T-cell (primary cell): ENCODE data around the gene GSTA3. TPM values are rescaled to one million over a fixed set of nuclear protein-coding genes. Genes with fewer than 3 reads are reported as not detected.
"Not testable (repeated sequence)": the region's sequence is repeated elsewhere in the genome, so short reads cannot be mapped to it uniquely, and the experiment has no call there.

Experiments
- ATAC-seq, 4 experiments: fragments of 200-7000 bp in 3 of 4; fragments of 150-1000 bp in 1 of 4; cut with Tn5 transposase; replicated peaks in 1 of 4; 1 replicate in 3 of 4; 2 replicates in 1 of 4; pipeline ENCODE4 v1.10.0; 2021; ENCODE audit warnings: moderate library complexity in 3 of 4, mild to moderate bottlenecking in 2 of 4, moderate number of reproducible peaks in 1 of 4
- CTCF ChIA-PET, 2 donors: fragments of 300-600 bp; sonication (Branson Sonifier 250); formaldehyde crosslinking; loops; one replicate each; lab custom pipeline; 2022; ENCODE audit warnings: antibody characterized with exemption in 2 of 2; lab: Charles Lee
- POLR2A ChIA-PET, 2 donors: fragments of 300-600 bp; sonication (Branson Sonifier 250); formaldehyde crosslinking; loops; one replicate each; lab custom pipeline; 2022; ENCODE audit warnings: antibody characterized with exemption in 2 of 2; lab: Charles Lee
- DNase-seq, 35 experiments: peaks; one replicate each; pipeline versions ENCODE4 v3.0.0 to v3.0.0-alpha.2; 2013 to 2023
- H3K27ac ChIP-seq: one replicate; pipeline ENCODE4 v1.5.1; 2013; ENCODE audit warnings: low read length
- H3K27me3 ChIP-seq, 2 experiments: replicated peaks in 1 of 2; 1 replicate in 1 of 2; 2 replicates in 1 of 2; pipeline versions ENCODE4 v1.6.1 to v1.7.0; 2013; ENCODE audit warnings: low read length in 1 of 2, mixed read lengths in 1 of 2; ENCODE audit not compliant: control insufficient read depth in 2 of 2, insufficient read depth in 2 of 2; ENCODE audit errors: extremely low read depth in 1 of 2
- H3K36me3 ChIP-seq, 2 donors: 1 replicate in 1 of 2; 2 replicates in 1 of 2; pipeline versions ENCODE4 v1.6.1 to v1.7.0; 2013; ENCODE audit warnings: low read length in 1 of 2; ENCODE audit not compliant: control insufficient read depth in 2 of 2, insufficient read depth in 1 of 2; ENCODE audit errors: extremely low read depth in 1 of 2
- H3K4me1 ChIP-seq, 2 experiments: 1 replicate in 1 of 2; 2 replicates in 1 of 2; pipeline versions ENCODE4 v1.6.1 to v1.7.0; 2013; ENCODE audit warnings: low read length in 2 of 2, mixed read lengths in 1 of 2; ENCODE audit not compliant: insufficient read depth in 2 of 2, control insufficient read depth in 1 of 2; ENCODE audit errors: extremely low read depth in 1 of 2
- H3K4me3 ChIP-seq, 2 donors: 1 replicate in 1 of 2; 2 replicates in 1 of 2; pipeline versions ENCODE4 v1.5.1 to v1.7.0; 2013; ENCODE audit warnings: mild to moderate bottlenecking in 2 of 2, low read length in 1 of 2, moderate library complexity in 1 of 2; ENCODE audit not compliant: control insufficient read depth in 1 of 2; ENCODE audit errors: extremely low read depth in 1 of 2
- H3K9me3 ChIP-seq: 2 replicates; pipeline ENCODE4 v1.7.0; 2013
- H3K27ac Mint-ChIP-seq, 2 donors: one replicate each; pipeline ENCODE4 v1.8.0; 2020 to 2021; ENCODE audit warnings: mild to moderate bottlenecking in 2 of 2, mixed read lengths in 2 of 2
- H3K27me3 Mint-ChIP-seq, 2 donors: one replicate each; pipeline ENCODE4 v1.8.0; 2021 to 2022; ENCODE audit warnings: mixed read lengths in 2 of 2
- H3K36me3 Mint-ChIP-seq: one replicate; pipeline ENCODE4 v1.8.0; 2021; ENCODE audit warnings: mixed read lengths
- H3K4me1 Mint-ChIP-seq, 3 donors: one replicate each; pipeline ENCODE4 v1.8.0; 2020 to 2022; ENCODE audit warnings: mixed read lengths in 3 of 3, mild to moderate bottlenecking in 1 of 3
- H3K4me3 Mint-ChIP-seq, 3 donors: one replicate each; pipeline ENCODE4 v1.8.0; 2020 to 2022; ENCODE audit warnings: mild to moderate bottlenecking in 3 of 3, mixed read lengths in 3 of 3, moderate library complexity in 3 of 3
- H3K9me3 Mint-ChIP-seq, 3 donors: one replicate each; pipeline ENCODE4 v1.8.0; 2020 to 2022; ENCODE audit warnings: mixed read lengths in 3 of 3
- WGBS: methylation state at CpG from one replicate; pipeline ENCODE4 v1.1.5; 2013; ENCODE audit warnings: missing lambda C conversion rate; ENCODE audit not compliant: insufficient coverage; 5-methylcytosine and 5-hydroxymethylcytosine counted together
- total RNA-seq, 35 experiments: library from RNA in 6 of 35; stranded (reverse) in 6 of 35; fragments of 120-200 nt in 1 of 35; gene quantifications; one replicate each; pipeline versions ENCODE4 v1.2.1 to v1.2.4 and lab custom pipeline; 2013 to 2026

The GSTA3 gene
- total RNA-seq, 5 donors from 2014 or later (not counting 1 experiment from before 2014, with no cell fraction given): not detected

DNA sequence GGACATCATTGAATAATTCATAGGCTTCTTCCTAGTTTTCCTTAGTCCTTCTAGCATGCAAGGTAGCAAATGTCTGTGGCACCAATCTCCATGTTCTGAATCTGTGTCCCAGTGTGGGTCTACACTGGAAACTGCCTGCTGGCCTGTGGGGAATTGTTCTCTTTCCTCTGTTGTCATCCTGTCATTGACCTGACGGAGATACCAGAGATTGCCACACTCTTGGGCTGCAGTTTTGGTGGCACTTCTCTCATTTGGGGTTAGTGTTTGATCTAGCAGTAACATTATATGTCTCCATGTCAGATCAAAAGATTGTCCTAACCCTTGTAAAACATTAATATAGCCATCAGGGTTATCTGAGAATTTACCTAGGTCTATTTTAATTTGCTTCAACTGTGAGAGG, 9.3 kb upstream of the GSTA3 start:
- H3K4me1 ChIP-seq, H3K27ac ChIP-seq, H3K4me1 Mint-ChIP-seq, H3K4me3 Mint-ChIP-seq, H3K9me3 Mint-ChIP-seq, H3K36me3 ChIP-seq, H3K36me3 Mint-ChIP-seq, H3K27me3 ChIP-seq, POLR2A ChIA-PET, H3K9me3 ChIP-seq, DNase-seq, ATAC-seq, H3K27ac Mint-ChIP-seq, H3K4me3 ChIP-seq, CTCF ChIA-PET: not testable (repeated sequence)
- peaks cover 7 to 11% of the 10 kb centered on the region in 2 donors for H3K27me3 Mint-ChIP-seq
- no CpG with 5 or more reads among the region's 1 CpG for WGBS

DNA sequence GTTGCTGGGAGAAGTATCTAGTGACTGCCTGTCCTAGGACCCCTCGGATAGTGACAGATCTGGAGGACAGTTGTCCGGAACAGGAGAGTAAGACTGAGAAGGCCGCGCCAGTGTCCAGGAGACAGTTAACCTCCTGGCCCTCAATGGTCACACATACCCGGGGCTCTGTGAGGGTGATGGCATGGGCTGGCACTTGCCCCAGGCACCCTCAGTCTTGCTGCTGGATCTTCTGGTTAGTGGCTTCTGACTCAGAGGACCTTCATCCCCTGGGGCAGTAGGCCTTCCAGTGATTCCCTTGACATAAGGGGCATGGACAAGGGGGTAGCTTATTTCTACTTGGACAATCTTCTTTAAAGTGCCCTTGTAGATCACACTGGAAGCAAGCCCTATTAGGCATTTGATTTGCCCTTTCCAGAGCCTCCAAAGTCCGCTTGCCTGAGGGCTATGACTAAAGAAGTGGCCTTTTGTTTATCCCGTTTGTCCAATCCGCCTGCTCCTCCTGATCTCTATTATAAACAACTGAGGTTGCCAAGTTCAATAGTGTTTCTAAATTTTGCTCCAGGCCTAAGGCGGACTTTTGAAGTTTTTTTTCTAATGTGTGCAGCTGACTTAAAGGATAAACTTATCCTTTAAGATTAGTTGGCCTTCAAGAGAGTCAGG, 8.7 kb upstream of the GSTA3 start:
- whole genome bisulfite sequencing: 90% methylated on average over 5 of the region's 9 CpGs
- H3K27ac ChIP-seq, POLR2A ChIA-PET: not testable (repeated sequence)

DNA sequence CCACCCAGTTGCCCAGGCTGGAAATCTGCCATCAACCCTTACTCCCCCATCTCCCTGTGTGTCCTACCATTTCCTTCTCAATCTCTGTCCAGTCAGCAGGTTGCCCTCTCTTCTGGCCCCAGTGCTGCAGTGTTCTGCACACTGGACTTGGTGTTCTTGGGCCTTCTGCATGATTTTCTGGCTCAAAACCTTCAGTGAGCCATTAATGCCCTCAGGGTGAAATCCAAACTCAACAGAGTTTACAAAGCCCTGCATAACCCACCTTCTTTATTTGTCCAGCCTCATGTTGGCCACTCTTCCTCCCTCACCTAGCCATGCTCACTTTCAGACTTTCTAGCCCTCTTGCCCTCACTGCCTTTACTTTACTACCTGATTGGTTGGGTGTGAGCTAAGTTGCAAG, 5.0 kb upstream of the GSTA3 start:
- DNase-seq: no peak
- Histone ChIP-seq H3K36me3 (no peaks in the 10 kb centered on the region), H3K4me1 (no peaks in the 10 kb centered on the region), H3K4me3 (no peak overlapping the region), H3K9me3 (no peaks in the 10 kb centered on the region), H3K27me3 (peaks cover 0 to 8% of the 10 kb centered on the region in 2 experiments), H3K27ac (no peak overlapping the region)
- Mint-ChIP-seq H3K27ac (no peak overlapping the region), H3K4me1 (no peaks in the 10 kb centered on the region), H3K36me3 (no peaks in the 10 kb centered on the region), H3K9me3 (peaks cover 0 to 8% (median 0%) of the 10 kb centered on the region in 3 donors), H3K27me3 (peaks cover 0 to 11% of the 10 kb centered on the region in 2 donors), H3K4me3 (no peak overlapping the region)
- ATAC-seq: no peak
- CTCF ChIA-PET: interaction anchor here in 1 of 2 donors (0.6 kb wide), 1 partner anchor 42 kb away, joined by 3 read pairs; no protein-coding TSS in a partner anchor
- POLR2A ChIA-PET: no interaction called here

More for the DNA sequence above, 8.7 kb upstream of the GSTA3 start:
- H3K4me3 ChIP-seq, H3K4me1 ChIP-seq, H3K4me3 Mint-ChIP-seq, H3K27me3 ChIP-seq, H3K36me3 Mint-ChIP-seq, H3K4me1 Mint-ChIP-seq, H3K9me3 Mint-ChIP-seq, CTCF ChIA-PET, ATAC-seq, DNase-seq, H3K36me3 ChIP-seq, H3K9me3 ChIP-seq, H3K27ac Mint-ChIP-seq: not testable (repeated sequence)
- peaks cover 7 to 11% of the 10 kb centered on the region in 2 donors for H3K27me3 Mint-ChIP-seq

DNA sequence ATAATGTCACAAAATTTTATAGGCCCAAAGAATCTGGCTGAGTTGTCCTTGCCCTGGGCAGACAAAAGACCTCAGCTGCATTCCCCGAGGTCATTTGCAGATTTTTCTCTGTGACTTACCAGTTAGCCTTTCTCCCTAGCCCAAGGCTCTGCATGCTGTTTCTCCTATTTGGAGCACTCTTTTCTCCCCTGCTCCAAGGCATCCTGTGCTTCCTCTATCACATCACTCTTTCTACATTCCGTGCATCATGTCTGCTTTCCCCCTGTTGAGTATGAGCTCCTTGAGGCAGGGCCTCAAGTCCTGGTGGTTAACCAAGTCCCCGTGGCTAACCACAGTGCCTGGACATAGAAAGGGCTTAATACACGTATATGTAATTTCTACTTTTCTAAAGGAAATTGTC, 593 bp upstream of the GSTA3 start:
- H3K4me1 Mint-ChIP-seq: no peaks in the 10 kb centered on the region
- no peak overlapping the region for H3K27ac Mint-ChIP-seq
- Histone ChIP-seq H3K9me3 (peaks cover 2% of the 10 kb centered on the region), H3K4me3 (no peak overlapping the region), H3K27me3 (peaks cover 0 to 8% of the 10 kb centered on the region in 2 experiments), H3K4me1 (no peaks in the 10 kb centered on the region), H3K36me3 (no peaks in the 10 kb centered on the region), H3K27ac (no peak overlapping the region)
- peaks cover 0 to 5% (median 3%) of the 10 kb centered on the region in 3 donors for H3K9me3 Mint-ChIP-seq
- DNase-seq (no peak), ATAC-seq (no peak)
- WGBS: 89% methylated on average over 1 of the region's 4 CpGs
- H3K27me3 Mint-ChIP-seq: peaks cover 0 to 11% of the 10 kb centered on the region in 2 donors
- H3K36me3 Mint-ChIP-seq: no peaks in the 10 kb centered on the region
- H3K4me3 Mint-ChIP-seq: no peak overlapping the region
- POLR2A ChIA-PET: interaction anchor here in 1 of 2 donors (0.6 kb wide), 1 partner anchor 670 kb away, joined by 6 read pairs; no protein-coding TSS in a partner anchor
- CTCF ChIA-PET: no interaction called here

DNA sequence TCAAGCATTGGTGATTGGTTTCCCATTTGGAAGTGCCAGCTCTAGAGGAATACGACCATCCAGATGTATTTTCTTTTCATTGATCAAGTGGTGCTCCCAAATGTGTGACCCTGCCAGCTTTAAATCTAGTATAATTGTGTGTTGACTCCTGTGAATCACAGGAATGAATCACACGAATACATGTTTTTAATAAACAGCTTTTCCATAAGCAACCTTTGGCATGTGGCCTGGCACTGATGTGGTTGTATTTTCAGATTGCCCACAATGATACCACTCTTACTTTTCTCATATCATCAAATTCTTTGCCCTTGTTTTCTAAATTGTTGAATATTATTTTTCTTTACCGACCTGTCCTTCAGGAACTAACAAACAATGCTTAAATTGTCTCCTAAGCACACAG, 367 bp downstream of the GSTA3 start:
- Mint-ChIP-seq H3K4me3 (no peak overlapping the region), H3K27ac (no peak overlapping the region), H3K27me3 (peaks cover 0 to 5% of the 10 kb centered on the region in 2 donors), H3K36me3 (no peaks in the 10 kb centered on the region), H3K4me1 (no peaks in the 10 kb centered on the region), H3K9me3 (peaks cover 0 to 3% (median 0%) of the 10 kb centered on the region in 3 donors)
- DNase-seq: no peak
- H3K36me3 ChIP-seq: no peaks in the 10 kb centered on the region
- H3K27me3 ChIP-seq: peaks cover 0 to 11% of the 10 kb centered on the region in 2 experiments
- POLR2A ChIA-PET: no interaction called here
- CTCF ChIA-PET: no interaction called here
- peaks cover 2% of the 10 kb centered on the region for H3K9me3 ChIP-seq
- no peak overlapping the region for H3K4me3 ChIP-seq
- H3K27ac ChIP-seq: no peak overlapping the region
- no peaks in the 10 kb centered on the region for H3K4me1 ChIP-seq
- no peak for ATAC-seq
- WGBS: no CpG with 5 or more reads among the region's 3 CpGs

DNA sequence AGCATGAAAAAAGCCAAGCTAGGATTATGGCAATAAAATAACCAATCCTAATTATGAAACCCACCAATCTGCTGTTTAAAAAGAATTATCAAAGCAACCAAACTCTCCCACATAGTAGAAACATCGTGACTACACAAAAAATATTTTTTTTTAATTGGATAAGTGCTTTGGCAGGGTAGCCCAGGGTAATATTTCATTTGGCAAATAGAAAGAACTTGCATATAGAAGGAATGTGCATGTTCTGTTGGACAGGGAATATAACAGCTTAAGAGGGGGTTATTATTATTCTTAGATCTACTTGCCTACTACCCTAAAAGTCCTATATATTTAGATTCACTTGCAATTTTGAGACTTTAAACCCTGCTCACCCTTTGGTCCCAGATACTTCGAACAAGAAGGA, 972 bp downstream of the GSTA3 start:
- WGBS: no CpG with 5 or more reads among the region's 2 CpGs
- Histone ChIP-seq H3K4me3 (no peak overlapping the region), H3K27me3 (peaks cover 0 to 8% of the 10 kb centered on the region in 2 experiments), H3K4me1 (no peaks in the 10 kb centered on the region), H3K27ac (no peak overlapping the region), H3K36me3 (no peaks in the 10 kb centered on the region), H3K9me3 (peaks cover 2% of the 10 kb centered on the region)
- DNase-seq (no peak), ATAC-seq (no peak)
- ChIA-PET POLR2A (no interaction called here), CTCF (no interaction called here)
- H3K36me3 Mint-ChIP-seq: no peaks in the 10 kb centered on the region
- H3K4me1 Mint-ChIP-seq: no peaks in the 10 kb centered on the region
- H3K27me3 Mint-ChIP-seq: peaks cover 0 to 5% of the 10 kb centered on the region in 2 donors
- no peak overlapping the region for H3K4me3 Mint-ChIP-seq
- H3K27ac Mint-ChIP-seq: no peak overlapping the region
- peaks cover 0 to 3% (median 0%) of the 10 kb centered on the region in 3 donors for H3K9me3 Mint-ChIP-seq
